ENCODE measurements around the gene CHCHD1. TPM values are rescaled to one million over a fixed set of nuclear protein-coding genes. Genes with fewer than 3 reads are reported as not detected.

CHCHD1 gene
- total RNA-seq = 23.6 and 25.4 TPM in 2 replicates

DNA sequence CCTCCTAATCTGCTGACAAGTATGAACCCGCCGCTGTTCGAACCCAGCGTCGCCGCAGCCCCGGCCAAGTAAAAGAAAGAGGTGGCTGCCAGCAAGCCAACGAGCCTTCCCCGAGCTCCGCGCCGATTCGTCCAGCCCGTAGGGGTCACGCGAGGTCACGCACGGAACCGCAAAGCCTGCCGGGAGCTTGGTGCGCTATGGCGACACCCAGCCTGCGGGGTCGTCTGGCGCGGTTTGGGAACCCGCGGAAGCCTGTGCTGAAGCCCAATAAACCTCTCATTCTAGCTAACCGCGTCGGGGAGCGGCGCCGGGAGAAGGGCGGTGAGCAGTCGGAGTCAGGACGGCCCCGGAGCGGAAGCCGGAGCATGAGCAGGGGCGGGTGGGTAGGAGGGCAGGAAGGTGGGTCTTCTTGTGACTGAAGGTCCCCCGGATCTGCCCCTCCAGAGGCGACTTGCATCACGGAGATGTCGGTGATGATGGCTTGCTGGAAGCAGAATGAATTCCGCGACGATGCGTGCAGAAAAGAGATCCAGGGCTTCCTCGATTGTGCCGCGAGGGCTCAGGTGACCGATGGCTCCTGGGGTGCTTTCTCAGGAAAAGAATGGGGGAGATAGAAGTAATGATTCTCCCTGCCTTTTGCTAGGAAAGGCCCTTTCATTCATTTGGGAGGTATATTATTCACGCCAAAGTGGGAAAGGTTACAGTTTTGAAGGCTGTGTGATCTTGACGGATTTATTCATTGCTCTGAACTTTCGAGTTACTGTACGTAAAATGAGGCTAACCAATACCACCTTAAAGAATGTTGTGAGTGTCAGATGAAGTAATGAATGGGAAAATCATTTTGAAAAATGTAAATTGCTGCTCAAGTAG is at the start of gene CHCHD1:
Gene CHCHD1 (plus strand): TSS at position 170 of the 870 bp plus-strand sequence. CDS start 28 bp downstream, at position 198.

DNA sequence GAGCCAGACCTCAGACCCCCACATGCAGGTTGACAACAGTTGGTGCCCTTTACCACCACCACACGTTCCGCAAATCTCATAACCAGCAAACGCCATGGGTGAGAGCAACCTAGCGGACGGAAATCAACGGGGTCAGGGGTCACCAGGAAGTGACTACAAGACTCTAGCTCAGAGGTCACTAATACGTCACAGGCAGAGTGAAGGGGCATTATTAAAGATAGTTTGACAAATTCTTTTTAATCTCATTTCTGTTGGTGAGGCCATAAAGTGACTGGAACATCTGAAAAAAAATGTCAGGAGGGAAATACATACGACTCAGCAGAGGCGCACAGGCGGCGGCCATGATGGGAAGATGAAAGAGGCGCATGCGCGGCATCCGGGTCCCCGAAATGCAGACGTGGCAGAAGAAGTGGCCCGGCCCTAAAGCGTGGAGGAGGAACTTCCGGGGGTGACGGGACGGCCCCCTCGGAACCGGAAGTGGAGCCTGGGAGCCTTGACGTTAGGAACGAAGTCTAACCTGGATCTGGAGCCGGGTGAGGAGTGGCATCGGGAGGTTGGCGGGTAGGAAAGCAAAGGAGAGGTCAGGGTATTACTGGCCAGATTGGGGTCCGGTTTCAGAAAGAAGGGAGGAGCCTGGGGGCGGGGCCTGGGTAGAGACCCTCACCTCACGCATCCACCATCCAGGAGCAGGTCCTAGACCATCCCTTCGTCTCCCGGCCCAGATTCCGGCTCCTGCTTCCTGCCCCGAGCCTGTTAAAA is 37.8 kb upstream of the CHCHD1 start, which contains the start of gene SEC24C:
Gene SEC24C (plus strand): TSS at position 468 of the 759 bp plus-strand sequence. CDS start 2,461 bp downstream, outside the sequence.

DNA sequence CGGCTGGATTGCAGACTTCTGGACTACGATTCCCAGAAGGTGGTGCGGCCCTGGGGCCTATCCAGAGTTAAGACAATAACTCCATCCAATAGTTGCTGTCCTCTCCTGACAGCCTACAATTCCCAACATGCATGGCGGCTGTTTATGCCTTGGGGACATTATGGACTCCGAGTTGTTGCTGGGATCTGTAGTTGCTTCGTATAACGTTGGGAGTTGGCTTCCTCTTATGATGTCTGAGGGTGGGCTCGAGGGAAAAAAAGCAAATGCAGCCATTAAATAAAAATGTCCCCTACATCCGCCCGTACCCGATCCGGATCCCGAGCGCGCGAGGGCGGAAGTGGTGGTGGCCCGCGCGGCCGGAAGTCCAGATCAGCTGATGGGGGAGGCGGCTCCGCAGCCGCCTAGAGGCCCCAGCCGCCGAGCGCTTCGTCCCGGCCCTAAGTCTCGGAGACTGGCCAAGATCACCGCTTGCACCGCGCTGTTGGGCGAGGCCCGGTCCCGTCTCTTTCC is 3.4 kb downstream of the CHCHD1 start, which contains the start of gene ZSWIM8:
Gene ZSWIM8 (plus strand): TSS at position 396 of the 510 bp plus-strand sequence. CDS start 273 bp downstream, outside the sequence.

Other genes with a start within 250 kb of the CHCHD1 start
- gene USP54, start 190.7 kb upstream of the CHCHD1 start, total RNA-seq = 4.4 and 7.8 TPM in 2 replicates
- gene MYOZ1, start 140.6 kb upstream of the CHCHD1 start, total RNA-seq = under 0.01 and 0.43 TPM in 2 replicates
- gene SYNPO2L, start 126.0 kb upstream of the CHCHD1 start, total RNA-seq = not detected in 2 replicates
- 2.7 and 2.8 TPM in 2 replicates for gene AGAP5, start 83.9 kb upstream of the CHCHD1 start, total RNA-seq
- 51.4 and 52.0 TPM in 2 replicates for gene SEC24C, start 37.7 kb upstream of the CHCHD1 start, total RNA-seq
- 38.6 and 57.0 TPM in 2 replicates for gene ZSWIM8, start 3.6 kb downstream of the CHCHD1 start, total RNA-seq
- gene NDST2, start 29.6 kb downstream of the CHCHD1 start, total RNA-seq = 7.7 and 8.2 TPM in 2 replicates
- gene CAMK2G, start 92.5 kb downstream of the CHCHD1 start, total RNA-seq = 18.0 and 23.8 TPM in 2 replicates
- gene PLAU, start 129.1 kb downstream of the CHCHD1 start, total RNA-seq = 16.7 and 63.4 TPM in 2 replicates
- 140 and 165 TPM in 2 replicates for gene VCL, start 216.1 kb downstream of the CHCHD1 start, total RNA-seq

All from bronchial smooth muscle cell (primary cell).